ENCODE measurements around the gene PPP2R5C.

Gene PPP2R5C

GRCh38 chr14:101844751-101845150 is 83.2 kb downstream of the PPP2R5C start:
- no peak for DNase-seq

- DNase-seq: no peak
These were observed 84.0 kb downstream of the PPP2R5C start for GRCh38 chr14:101845496-101845895.

GRCh38 chr14:101845896-101846295 is 84.4 kb downstream of the PPP2R5C start:
- no peak for DNase-seq

GRCh38 chr14:101849125-101849524 is 87.6 kb downstream of the PPP2R5C start:
- no peak for DNase-seq

GRCh38 chr14:101849640-101850039 is 88.1 kb downstream of the PPP2R5C start:
- DNase-seq: no peak

- DNase-seq: no peak
These were observed 89.7 kb downstream of the PPP2R5C start for GRCh38 chr14:101851183-101851582.

- no peak for DNase-seq
These were observed 90.4 kb downstream of the PPP2R5C start for GRCh38 chr14:101851736-101852405.

- no peak for DNase-seq
These were observed 91.3 kb downstream of the PPP2R5C start for GRCh38 chr14:101852785-101853184.

- DNase-seq: no peak
These were observed 92.0 kb downstream of the PPP2R5C start for GRCh38 chr14:101853455-101854018.

GRCh38 chr14:101854366-101854765 is 92.9 kb downstream of the PPP2R5C start:
- no peak for DNase-seq

GRCh38 chr14:101855958-101856357 is 94.4 kb downstream of the PPP2R5C start:
- DNase-seq: no peak

- no peak for DNase-seq
These were observed 95.0 kb downstream of the PPP2R5C start for GRCh38 chr14:101856536-101856935.

GRCh38 chr14:101857226-101857625 is 95.7 kb downstream of the PPP2R5C start:
- DNase-seq: no peak

GRCh38 chr14:101858791-101859537 is 97.5 kb downstream of the PPP2R5C start:
- no peak for DNase-seq

GRCh38 chr14:101859538-101859902 is 98.0 kb downstream of the PPP2R5C start:
- no peak for DNase-seq

- DNase-seq: no peak
These were observed 98.4 kb downstream of the PPP2R5C start for GRCh38 chr14:101859958-101860357.

GRCh38 chr14:101861464-101861863 is 100.0 kb downstream of the PPP2R5C start:
- no peak for DNase-seq

GRCh38 chr14:101862177-101862576 is 100.7 kb downstream of the PPP2R5C start:
- no peak for DNase-seq

GRCh38 chr14:101862711-101863110 is 101.2 kb downstream of the PPP2R5C start:
- no peak for DNase-seq

GRCh38 chr14:101865288-101865687 is 103.8 kb downstream of the PPP2R5C start:
- DNase-seq: no peak

- DNase-seq: no peak
These were observed 106.3 kb downstream of the PPP2R5C start for GRCh38 chr14:101867854-101868253.

GRCh38 chr14:101869217-101869616 is 107.7 kb downstream of the PPP2R5C start:
- no peak for DNase-seq

- DNase-seq: no peak
These were observed 108.9 kb downstream of the PPP2R5C start for GRCh38 chr14:101870273-101870939.

GRCh38 chr14:101872346-101872745 is 110.8 kb downstream of the PPP2R5C start:
- DNase-seq: no peak

Data from NCI-H446 treated with DMSO at 0.1 percent for 48 hours (cell line).